ENCODE results near the gene ZNF791.

The ZNF791 gene

DNA sequence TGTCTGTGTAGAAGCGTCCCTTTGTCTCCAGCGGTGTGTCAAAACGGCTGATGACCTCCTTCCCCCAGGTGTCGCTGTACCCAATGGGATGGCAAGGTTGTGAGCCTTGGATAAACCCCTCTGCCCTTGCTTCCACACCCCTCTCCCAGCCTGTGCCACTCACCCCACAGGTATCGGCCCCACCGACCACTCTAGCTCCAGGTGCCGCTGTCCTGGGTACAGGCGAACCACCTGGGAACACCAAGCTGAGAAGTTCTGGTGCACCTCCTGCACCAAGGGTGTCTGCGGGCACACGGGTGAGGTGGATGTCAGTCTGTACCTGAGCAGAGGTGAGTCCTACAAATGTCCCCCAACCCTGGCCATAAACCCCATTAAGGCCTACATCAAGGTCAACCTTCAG is 39.2 kb downstream of the ZNF791 start:
- H3K27me3 ChIP-seq (ENCODE audit: low read length): no peaks in the 10 kb centered on the region
- H3K9me3 ChIP-seq (ENCODE audit: insufficient read depth, low read length): no peaks in the 10 kb centered on the region
- TF ChIP-seq, protein P1, sequence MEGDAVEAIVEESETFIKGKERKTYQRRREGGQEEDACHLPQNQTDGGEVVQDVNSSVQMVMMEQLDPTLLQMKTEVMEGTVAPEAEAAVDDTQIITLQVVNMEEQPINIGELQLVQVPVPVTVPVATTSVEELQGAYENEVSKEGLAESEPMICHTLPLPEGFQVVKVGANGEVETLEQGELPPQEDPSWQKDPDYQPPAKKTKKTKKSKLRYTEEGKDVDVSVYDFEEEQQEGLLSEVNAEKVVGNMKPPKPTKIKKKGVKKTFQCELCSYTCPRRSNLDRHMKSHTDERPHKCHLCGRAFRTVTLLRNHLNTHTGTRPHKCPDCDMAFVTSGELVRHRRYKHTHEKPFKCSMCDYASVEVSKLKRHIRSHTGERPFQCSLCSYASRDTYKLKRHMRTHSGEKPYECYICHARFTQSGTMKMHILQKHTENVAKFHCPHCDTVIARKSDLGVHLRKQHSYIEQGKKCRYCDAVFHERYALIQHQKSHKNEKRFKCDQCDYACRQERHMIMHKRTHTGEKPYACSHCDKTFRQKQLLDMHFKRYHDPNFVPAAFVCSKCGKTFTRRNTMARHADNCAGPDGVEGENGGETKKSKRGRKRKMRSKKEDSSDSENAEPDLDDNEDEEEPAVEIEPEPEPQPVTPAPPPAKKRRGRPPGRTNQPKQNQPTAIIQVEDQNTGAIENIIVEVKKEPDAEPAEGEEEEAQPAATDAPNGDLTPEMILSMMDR (IDR thresholded peaks at IDR 0.05; ENCODE audit: insufficient read depth, low read length, poor library complexity, severe bottlenecking): no peak
- no peak for TF ChIP-seq EZH2phosphoT487 (conservative IDR thresholded peaks at IDR 0.05; ENCODE audit: low read length)
- no peaks in the 10 kb centered on the region for H3K79me2 ChIP-seq (ENCODE audit: insufficient read depth, low read length)
- no peak overlapping the region for H3K9ac ChIP-seq (ENCODE audit: low read length)
- H3K27ac ChIP-seq (ENCODE audit: low read depth, low read length): no peak overlapping the region
- H2AFZ ChIP-seq (ENCODE audit: low read depth, low read length, severe bottlenecking): no peak overlapping the region
- H3K4me3 ChIP-seq (ENCODE audit: insufficient read depth, low read length, poor library complexity, severe bottlenecking): no peak overlapping the region
- no peaks in the 10 kb centered on the region for H3K9me2 ChIP-seq (replicated peaks; ENCODE audit: insufficient read depth, low read length)
- H3K4me2 ChIP-seq (ENCODE audit: low read depth, low read length, poor library complexity, severe bottlenecking): no peak overlapping the region
- H3K36me3 ChIP-seq (ENCODE audit: low read length): no peaks in the 10 kb centered on the region
- no peaks in the 10 kb centered on the region for H4K20me1 ChIP-seq (ENCODE audit: low read depth, low read length)
- H3F3A ChIP-seq (ENCODE audit: insufficient read depth): no peaks in the 10 kb centered on the region

DNA sequence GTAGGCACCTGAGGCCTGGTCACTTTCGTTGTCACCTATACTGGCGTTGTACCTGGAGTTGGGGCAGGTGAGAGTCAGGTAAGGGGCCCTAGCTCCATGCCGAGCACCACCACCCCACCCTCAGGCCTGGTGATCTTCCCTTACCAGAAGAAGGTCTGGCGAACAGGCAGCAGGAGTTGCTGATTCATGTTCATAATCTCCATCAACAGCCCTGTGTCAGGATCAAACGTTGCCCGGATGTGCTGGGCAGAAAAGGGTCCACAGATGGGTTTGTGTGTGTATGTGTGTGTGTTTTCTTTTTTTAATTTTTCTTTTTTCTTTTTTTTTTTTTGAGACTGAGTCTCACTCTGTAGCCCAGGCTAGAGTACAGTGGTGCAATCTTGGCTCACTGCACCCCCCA is 41.5 kb downstream of the ZNF791 start:
- H3K27ac ChIP-seq (ENCODE audit: low read depth, low read length): no peak overlapping the region
- TF ChIP-seq, protein P1 (IDR thresholded peaks at IDR 0.05; ENCODE audit: insufficient read depth, low read length, poor library complexity, severe bottlenecking): no peak
- TF ChIP-seq EZH2phosphoT487 (conservative IDR thresholded peaks at IDR 0.05; ENCODE audit: low read length): no peak

DNA sequence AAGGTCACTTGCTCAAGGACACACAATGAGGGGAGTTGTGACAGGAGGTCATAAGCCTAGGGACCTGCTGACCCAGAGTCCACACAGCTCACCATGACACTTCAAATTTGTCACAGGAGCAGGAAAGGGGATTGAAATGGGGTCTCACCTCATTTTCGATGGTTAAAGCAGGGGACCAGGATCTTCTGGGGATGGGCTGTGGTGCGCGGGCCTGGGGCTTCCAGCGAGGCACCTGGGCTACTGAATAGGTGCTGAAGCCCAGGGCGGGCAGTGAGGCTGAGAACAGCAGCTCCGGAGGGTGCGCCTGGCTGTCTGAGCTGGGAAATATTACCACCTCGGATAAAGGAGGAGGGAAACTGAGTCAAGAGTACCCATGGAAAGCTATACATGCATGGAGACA is 44.8 kb downstream of the ZNF791 start:
- no peaks in the 10 kb centered on the region for H3K9me3 ChIP-seq (ENCODE audit: insufficient read depth, low read length)

More for the DNA sequence above, 41.5 kb downstream of the ZNF791 start:
- H3K9ac ChIP-seq (ENCODE audit: low read length): no peak overlapping the region
- 0 out of 2 replicates have a peak, but pooled peaks cover under 1% of the 10 kb centered on the region for H3K36me3 ChIP-seq (ENCODE audit: low read length)
- no peaks in the 10 kb centered on the region for H4K20me1 ChIP-seq (ENCODE audit: low read depth, low read length)
- H3K79me2 ChIP-seq (ENCODE audit: insufficient read depth, low read length): no peaks in the 10 kb centered on the region
- H3K9me3 ChIP-seq (ENCODE audit: insufficient read depth, low read length): no peaks in the 10 kb centered on the region
- H3K4me2 ChIP-seq (ENCODE audit: low read depth, low read length, poor library complexity, severe bottlenecking): no peak overlapping the region
- no peaks in the 10 kb centered on the region for H3K9me2 ChIP-seq (replicated peaks; ENCODE audit: insufficient read depth, low read length)
- H3K27me3 ChIP-seq (ENCODE audit: low read length): no peaks in the 10 kb centered on the region
- H3K4me3 ChIP-seq (ENCODE audit: insufficient read depth, low read length, poor library complexity, severe bottlenecking): no peak overlapping the region
- no peak overlapping the region for H2AFZ ChIP-seq (ENCODE audit: low read depth, low read length, severe bottlenecking)
- H3F3A ChIP-seq (ENCODE audit: insufficient read depth): no peaks in the 10 kb centered on the region

More for the DNA sequence above, 44.8 kb downstream of the ZNF791 start:
- Histone ChIP-seq H3K9ac (ENCODE audit: low read length) (no peak overlapping the region), H3K9me2 (replicated peaks; ENCODE audit: insufficient read depth, low read length) (no peaks in the 10 kb centered on the region), H3K4me3 (ENCODE audit: insufficient read depth, low read length, poor library complexity, severe bottlenecking) (no peak overlapping the region), H3K36me3 (ENCODE audit: low read length) (0 out of 2 replicates have a peak, but pooled peaks cover 10% of the 10 kb centered on the region), H3K27ac (ENCODE audit: low read depth, low read length) (no peak overlapping the region), H3K79me2 (ENCODE audit: insufficient read depth, low read length) (no peaks in the 10 kb centered on the region), H3F3A (ENCODE audit: insufficient read depth) (no peaks in the 10 kb centered on the region), H2AFZ (ENCODE audit: low read depth, low read length, severe bottlenecking) (no peak overlapping the region), H3K27me3 (ENCODE audit: low read length) (no peaks in the 10 kb centered on the region), H4K20me1 (ENCODE audit: low read depth, low read length) (no peaks in the 10 kb centered on the region), H3K4me2 (ENCODE audit: low read depth, low read length, poor library complexity, severe bottlenecking) (no peak overlapping the region)
- TF ChIP-seq, protein P1 (IDR thresholded peaks at IDR 0.05; ENCODE audit: insufficient read depth, low read length, poor library complexity, severe bottlenecking): no peak

All from SU-DHL-6 (cell line).